Measurements from ENCODE around the gene CLIC1. TPM values are rescaled to one million over a fixed set of nuclear protein-coding genes. Genes with fewer than 3 reads are reported as not detected.

The CLIC1 gene
- total RNA-seq: 266 and 364 TPM in 2 replicates

DNA sequence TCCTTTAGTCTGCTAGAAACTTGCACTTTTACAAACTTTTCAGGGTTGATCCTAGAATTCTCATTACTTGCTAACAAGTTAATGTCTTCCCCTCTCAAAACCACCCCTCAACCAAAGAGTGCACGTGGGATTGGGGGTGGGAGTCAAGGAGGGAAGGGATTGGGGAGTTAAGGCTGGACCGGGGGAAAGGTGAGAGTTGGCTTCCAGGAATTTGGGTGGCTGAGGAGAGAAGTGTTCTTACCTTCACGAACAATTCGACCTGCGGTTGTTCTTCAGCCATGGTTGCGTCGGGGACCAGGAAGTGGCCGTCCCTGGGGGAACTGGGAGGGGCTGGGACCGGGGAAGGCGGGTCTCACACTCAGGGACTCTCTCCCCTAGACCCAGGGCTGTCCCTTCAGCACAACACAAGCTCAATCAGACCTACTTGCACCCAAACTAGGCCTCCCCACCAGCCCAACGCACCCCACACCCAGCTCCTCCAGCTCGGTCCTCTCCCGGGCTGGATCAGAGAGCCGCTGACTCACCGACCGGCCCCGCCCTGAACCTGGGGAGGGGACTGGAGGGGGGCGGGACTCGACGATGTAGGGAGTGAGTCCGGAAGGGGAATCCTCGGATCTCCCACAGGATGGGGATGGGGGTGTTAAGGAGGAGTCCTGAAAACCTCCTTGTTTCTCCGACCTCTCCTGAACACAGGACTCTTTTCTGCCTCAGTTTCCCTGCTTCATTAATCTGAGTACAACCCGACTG is at the start of gene CLIC1:
Gene CLIC1 (minus strand): TSS at position 510 of the 747 bp plus-strand sequence. CDS start 230 bp downstream, at position 280.

DNA sequence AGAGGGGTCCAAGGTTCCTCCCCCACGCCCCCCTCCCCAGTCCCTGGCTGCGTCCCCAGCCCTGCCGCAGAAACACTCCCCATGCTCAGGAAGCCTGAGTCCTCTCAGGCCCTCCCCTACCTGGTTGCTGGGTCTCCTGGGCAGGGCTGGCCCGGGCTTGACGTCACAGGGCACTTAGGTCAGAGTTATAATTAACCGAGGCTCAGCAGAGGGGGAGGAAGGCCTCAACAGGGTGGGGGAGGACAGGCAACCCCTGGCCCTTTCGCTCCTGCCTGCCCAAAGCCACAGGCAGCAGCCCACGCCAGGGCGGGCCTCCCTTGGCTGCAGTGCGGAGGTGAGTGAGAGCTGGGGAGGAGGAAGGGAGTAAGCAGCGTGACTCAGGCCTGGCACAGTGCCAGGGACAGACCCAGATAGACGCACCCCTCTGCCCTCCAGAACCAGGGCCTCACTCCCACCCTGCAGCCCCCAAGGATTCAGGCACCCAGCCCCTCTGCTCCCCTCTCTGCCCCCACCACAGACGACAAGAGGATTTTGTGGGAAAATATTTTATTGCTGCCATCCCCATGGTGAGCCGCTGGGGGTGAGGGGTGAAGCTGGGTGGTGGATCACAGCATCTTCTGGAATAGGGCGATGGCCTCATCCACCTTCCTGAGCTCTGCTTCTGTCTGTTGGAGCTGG is 40.8 kb upstream of the CLIC1 start, which contains the start of gene VWA7:
Gene VWA7 (minus strand): TSS at position 340 of the 678 bp plus-strand sequence. CDS start 549 bp downstream, outside the sequence.

DNA sequence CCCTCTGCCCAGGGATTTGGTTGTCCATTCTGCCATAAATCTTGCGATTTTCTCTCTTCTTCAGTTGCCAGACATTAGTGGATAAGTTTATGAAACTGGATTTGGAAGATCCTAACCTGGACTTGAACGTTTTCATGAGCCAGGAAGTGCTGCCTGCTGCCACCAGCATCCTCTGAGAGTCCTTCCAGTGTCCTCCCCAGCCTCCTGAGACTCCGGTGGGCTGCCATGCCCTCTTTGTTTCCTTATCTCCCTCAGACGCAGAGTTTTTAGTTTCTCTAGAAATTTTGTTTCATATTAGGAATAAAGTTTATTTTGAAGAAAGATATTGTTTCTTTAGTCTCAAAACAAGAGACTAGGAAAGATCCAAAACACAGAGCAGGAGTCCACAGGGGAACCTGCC is 26.0 kb upstream of the CLIC1 start, which contains the start of gene SAPCD1:
Gene SAPCD1 (plus strand): TSS at position 301 of the 400 bp plus-strand sequence. CDS start 399 bp downstream, outside the sequence.

DNA sequence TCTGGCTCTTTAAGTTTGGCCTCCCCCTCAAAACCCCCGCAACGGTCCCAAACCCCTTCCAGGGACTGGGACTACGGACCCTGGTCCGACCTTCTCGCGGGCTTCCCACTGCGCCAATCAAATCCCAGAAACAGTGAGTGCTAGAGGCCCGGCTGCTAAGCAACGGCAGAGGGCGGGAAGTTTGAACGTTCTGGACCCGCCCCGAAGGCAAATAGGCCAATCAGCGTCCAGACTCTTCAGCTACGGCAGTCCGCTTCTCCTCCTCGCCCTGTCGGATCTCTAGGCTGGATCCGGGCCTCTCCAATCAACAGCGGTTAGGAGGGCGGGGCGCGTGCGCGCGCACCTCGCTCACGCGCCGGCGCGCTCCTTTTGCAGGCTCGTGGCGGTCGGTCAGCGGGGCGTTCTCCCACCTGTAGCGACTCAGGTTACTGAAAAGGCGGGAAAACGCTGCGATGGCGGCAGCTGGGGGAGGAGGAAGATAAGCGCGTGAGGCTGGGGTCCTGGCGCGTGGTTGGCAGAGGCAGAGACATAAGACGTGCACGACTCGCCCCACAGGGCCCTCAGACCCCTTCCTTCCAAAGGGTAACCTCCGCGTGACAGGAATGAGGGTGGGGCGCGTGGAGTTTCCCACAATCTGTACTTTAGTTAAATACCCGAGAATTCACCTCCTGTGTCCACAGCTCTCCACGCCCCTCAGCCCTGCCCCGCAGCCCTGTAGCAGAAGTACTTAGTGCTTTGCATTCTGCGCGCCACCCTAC is 3.5 kb upstream of the CLIC1 start, which contains the start of gene MSH5:
Gene MSH5 (plus strand): TSS at position 367 of the 758 bp plus-strand sequence. CDS start 462 bp downstream, outside the sequence.

DNA sequence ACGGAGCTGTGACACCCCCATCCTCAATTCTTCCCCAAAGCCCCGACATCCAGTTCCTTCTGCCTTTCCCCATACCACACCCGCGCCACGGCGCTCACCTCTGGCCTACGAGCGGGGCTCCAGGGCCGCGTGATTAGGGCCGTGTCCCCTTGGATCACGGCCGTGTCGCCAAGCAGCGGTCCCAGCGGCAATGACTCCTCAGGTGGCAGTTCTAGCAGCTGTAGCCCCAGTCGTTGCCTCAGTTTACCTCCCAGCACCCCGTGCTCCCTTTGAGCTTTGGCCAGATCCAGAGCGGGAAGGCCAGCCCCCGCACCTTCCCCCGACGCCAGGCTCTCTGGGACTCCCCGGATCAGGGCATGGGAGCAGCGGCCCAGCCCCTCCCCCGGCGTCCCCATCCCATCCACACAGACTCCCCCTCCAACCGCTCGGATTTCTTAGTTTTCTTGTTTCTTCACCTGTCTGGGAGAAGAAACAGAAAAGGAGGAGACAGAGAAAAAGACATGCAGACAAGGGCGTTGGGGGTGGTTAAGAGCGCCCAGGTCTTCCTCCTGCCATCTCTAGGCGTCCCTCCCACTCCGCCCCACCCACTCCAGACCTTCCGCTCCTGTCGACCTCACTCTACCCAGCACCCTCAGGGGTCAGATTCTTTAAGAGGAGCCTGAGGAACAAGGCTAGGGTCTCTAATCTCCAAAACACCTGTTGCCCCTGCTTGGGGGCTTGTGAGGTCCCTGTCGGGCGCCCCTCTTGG is 7.4 kb downstream of the CLIC1 start, which contains the start of gene DDAH2:
Gene DDAH2 (minus strand): TSS at position 533 of the 748 bp plus-strand sequence. CDS start 138 bp downstream, at position 395.

GRCh38 chr6:31723245-31723979 is 12.9 kb downstream of the CLIC1 start, which contains the start of gene MPIG6B:
Gene MPIG6B (plus strand): TSS chr6:31723373. CDS start chr6:31723384, 11 bp downstream.

GRCh38 chr6:31721351-31722020 is 14.8 kb downstream of the CLIC1 start, which contains the start of gene LY6G6C:
Gene LY6G6C (minus strand): TSS chr6:31721746. CDS start chr6:31721679, 67 bp downstream.

DNA sequence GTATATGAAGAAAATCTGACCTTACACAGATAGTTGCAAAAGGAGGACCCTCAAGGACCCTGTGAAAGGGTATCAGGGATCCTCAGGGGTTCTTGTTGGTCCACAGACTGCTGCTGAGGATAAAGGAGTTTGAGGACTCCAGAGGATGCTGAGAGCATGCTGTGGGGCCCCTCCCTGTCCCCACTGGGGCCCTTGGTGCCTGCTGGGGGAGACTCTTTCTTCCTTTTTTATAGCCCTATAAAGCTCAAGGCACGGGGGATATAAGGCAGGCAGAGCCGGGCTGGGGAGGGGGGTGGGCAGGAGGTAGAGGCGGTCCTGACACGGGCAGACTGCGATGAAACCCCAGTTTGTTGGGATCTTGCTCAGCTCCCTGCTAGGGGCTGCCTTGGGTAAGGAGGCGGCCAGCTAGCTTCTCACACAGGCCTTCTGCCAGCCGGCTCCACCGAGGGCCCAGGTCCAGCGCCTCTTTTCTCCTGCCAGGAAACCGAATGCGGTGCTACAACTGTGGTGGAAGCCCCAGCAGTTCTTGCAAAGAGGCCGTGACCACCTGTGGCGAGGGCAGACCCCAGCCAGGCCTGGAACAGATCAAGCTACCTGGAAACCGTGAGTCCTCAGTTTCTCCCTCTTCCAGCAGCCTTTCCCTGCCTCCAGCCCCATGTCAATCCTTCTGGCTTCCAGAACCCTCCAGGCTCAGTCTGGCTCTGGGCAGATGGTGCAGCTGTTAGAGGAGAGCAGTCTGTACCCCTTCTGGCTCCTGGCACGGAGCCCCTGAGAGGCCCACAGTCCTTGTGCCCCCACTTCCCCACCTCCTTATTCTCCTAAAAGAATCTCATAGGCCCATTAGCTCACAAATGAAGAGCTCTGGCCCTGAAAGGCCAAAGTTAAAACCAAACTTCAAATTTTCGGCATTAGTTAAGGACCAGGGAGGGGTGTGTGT is 21.0 kb downstream of the CLIC1 start, which contains the start of gene LY6G6D:
Gene LY6G6D (plus strand): TSS at position 327 of the 937 bp plus-strand sequence. CDS start 8 bp downstream, at position 335.

GRCh38 chr6:31706599-31706998 is 29.7 kb downstream of the CLIC1 start, which contains the start of gene LY6G6F:
Gene LY6G6F (plus strand): TSS chr6:31706866. CDS start chr6:31706907, 41 bp downstream.

DNA sequence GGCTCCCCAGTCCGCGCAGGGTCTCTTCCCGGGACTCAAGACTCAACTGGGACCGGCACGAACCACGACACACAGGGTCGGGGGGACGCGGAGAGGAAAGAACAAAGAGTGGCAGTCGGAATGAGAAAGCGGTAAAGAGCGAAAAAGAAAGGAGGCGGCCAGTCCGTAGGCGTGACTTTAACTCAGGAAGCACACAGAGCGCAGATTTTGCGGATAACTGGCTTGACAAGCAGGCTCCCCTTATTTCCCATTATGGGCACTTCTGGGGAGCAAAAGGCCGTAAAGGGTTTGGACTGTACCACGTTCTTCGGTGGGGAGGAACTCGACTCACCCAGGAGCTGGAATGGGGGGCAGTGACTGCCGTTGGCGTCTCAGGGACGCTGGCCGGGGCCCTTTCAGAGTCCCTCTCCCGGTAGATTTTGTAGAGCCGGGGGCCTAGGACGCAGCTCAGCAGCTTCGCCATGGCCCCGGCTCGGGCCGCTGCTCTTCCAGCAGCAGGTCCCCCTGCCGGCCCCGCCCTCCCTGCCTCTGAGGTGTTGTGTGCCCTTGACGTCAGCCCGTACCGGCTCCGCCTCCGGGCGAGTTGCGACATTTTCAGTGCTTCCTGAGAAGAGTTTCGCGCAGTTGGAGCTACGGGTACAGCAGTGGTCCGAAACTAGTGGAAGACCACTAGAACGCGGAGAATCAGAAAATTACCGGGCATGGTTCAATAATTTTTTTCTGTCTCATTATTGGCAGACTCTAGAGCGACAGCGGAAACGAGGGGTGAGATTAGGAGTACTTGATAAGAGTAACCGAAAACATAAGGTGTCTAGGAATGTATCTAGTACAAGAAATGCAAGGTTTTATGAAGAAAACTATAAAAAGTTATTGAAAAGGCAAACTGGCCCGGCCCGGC is 33.3 kb downstream of the CLIC1 start, which contains the start of gene ABHD16A:
Gene ABHD16A (minus strand): TSS at position 506 of the 898 bp plus-strand sequence. CDS start 43 bp downstream, at position 463.

Other genes starting within 250 kb of the CLIC1 start
- gene MICB, start 238.4 kb downstream of the CLIC1 start, total RNA-seq: 3.9 and 12.6 TPM in 2 replicates
- gene MCCD1, start 207.6 kb downstream of the CLIC1 start, total RNA-seq: not detected in 2 replicates
- gene DDX39B, start 194.5 kb downstream of the CLIC1 start, total RNA-seq: 197 and 272 TPM in 2 replicates
- 2.7 and 7.2 TPM in 2 replicates for gene ATP6V1G2, start 189.9 kb downstream of the CLIC1 start, total RNA-seq
- 16.6 and 19.9 TPM in 2 replicates for gene NFKBIL1, start 188.9 kb downstream of the CLIC1 start, total RNA-seq
- not detected in 2 replicates for gene LTA, start 164.2 kb downstream of the CLIC1 start, total RNA-seq
- not detected in 2 replicates for gene TNF, start 161.0 kb downstream of the CLIC1 start, total RNA-seq
- gene LTB, start 154.1 kb downstream of the CLIC1 start, total RNA-seq: 0.17 TPM in 1 of 2 replicates, not detected in the other
- gene LST1, start 150.3 kb downstream of the CLIC1 start, total RNA-seq: not detected in 2 replicates
- gene NCR3, start 143.5 kb downstream of the CLIC1 start, total RNA-seq: not detected in 2 replicates
- 1.4 TPM in 1 of 2 replicates, not detected in the other for gene AIF1, start 121.3 kb downstream of the CLIC1 start, total RNA-seq
- gene PRRC2A, start 115.8 kb downstream of the CLIC1 start, total RNA-seq: 71.2 and 71.5 TPM in 2 replicates
- 164 and 183 TPM in 2 replicates for gene BAG6, start 83.9 kb downstream of the CLIC1 start, total RNA-seq
- gene APOM, start 80.6 kb downstream of the CLIC1 start, total RNA-seq: 0.51 and 3.2 TPM in 2 replicates
- gene C6orf47, start 75.8 kb downstream of the CLIC1 start, total RNA-seq: 14.3 and 14.8 TPM in 2 replicates
- 13.4 and 15.3 TPM in 2 replicates for gene GPANK1, start 71.5 kb downstream of the CLIC1 start, total RNA-seq
- gene CSNK2B, start 70.5 kb downstream of the CLIC1 start, total RNA-seq: 205 and 210 TPM in 2 replicates
- 1.0 and 1.2 TPM in 2 replicates for gene LY6G5B, start 66.6 kb downstream of the CLIC1 start, total RNA-seq
- gene LY6G5C, start 55.5 kb downstream of the CLIC1 start, total RNA-seq: 0.43 TPM in 1 of 2 replicates, not detected in the other
- 25.7 and 29.2 TPM in 2 replicates for gene ABHD16A, start 33.2 kb downstream of the CLIC1 start, total RNA-seq
- not detected in 2 replicates for gene LY6G6F, start 29.7 kb downstream of the CLIC1 start, total RNA-seq
- gene LY6G6D, start 21.2 kb downstream of the CLIC1 start, total RNA-seq: not detected in 2 replicates
- gene LY6G6C, start 14.8 kb downstream of the CLIC1 start, total RNA-seq: not detected in 2 replicates
- not detected in 2 replicates for gene MPIG6B, start 13.2 kb downstream of the CLIC1 start, total RNA-seq
- 70.2 and 88.5 TPM in 2 replicates for gene DDAH2, start 7.2 kb downstream of the CLIC1 start, total RNA-seq
- 4.2 and 4.7 TPM in 2 replicates for gene MSH5, start 3.5 kb upstream of the CLIC1 start, total RNA-seq
- gene SAPCD1, start 26.1 kb upstream of the CLIC1 start, total RNA-seq: 1.2 and 2.8 TPM in 2 replicates
- gene VWA7, start 40.8 kb upstream of the CLIC1 start, total RNA-seq: not detected in 2 replicates
- 44.9 and 47.3 TPM in 2 replicates for gene VARS1, start 59.2 kb upstream of the CLIC1 start, total RNA-seq
- gene LSM2, start 70.4 kb upstream of the CLIC1 start, total RNA-seq: 40.0 and 71.4 TPM in 2 replicates
- gene HSPA1L, start 78.8 kb upstream of the CLIC1 start, total RNA-seq: 0.12 and 0.34 TPM in 2 replicates
- 62.6 and 74.3 TPM in 2 replicates for gene HSPA1A, start 79.0 kb upstream of the CLIC1 start, total RNA-seq
- gene HSPA1B, start 91.2 kb upstream of the CLIC1 start, total RNA-seq: 94.5 and 110 TPM in 2 replicates
- gene NEU1, start 126.3 kb upstream of the CLIC1 start, total RNA-seq: 55.6 and 65.6 TPM in 2 replicates
- 0.51 TPM in 1 of 2 replicates, not detected in the other for gene SLC44A4, start 142.5 kb upstream of the CLIC1 start, total RNA-seq
- gene EHMT2, start 161.2 kb upstream of the CLIC1 start, total RNA-seq: 32.1 and 55.8 TPM in 2 replicates
- gene ZBTB12, start 165.6 kb upstream of the CLIC1 start, total RNA-seq: 2.6 and 4.9 TPM in 2 replicates
- 1.2 and 9.6 TPM in 2 replicates for gene C2, start 191.2 kb upstream of the CLIC1 start, total RNA-seq
- 11.4 and 11.6 TPM in 2 replicates for gene CFB, start 209.6 kb upstream of the CLIC1 start, total RNA-seq
- gene NELFE, start 222.4 kb upstream of the CLIC1 start, total RNA-seq: 73.6 and 83.6 TPM in 2 replicates
- 34.1 and 37.6 TPM in 2 replicates for gene SKIC2, start 222.6 kb upstream of the CLIC1 start, total RNA-seq
- gene DXO, start 235.6 kb upstream of the CLIC1 start, total RNA-seq: 13.5 and 15.4 TPM in 2 replicates
- 6.9 and 30.7 TPM in 2 replicates for gene C4A, start 245.5 kb upstream of the CLIC1 start, total RNA-seq